Measurements from ENCODE around the gene NFIX.

- no peak for TF ChIP-seq CTCF (IDR thresholded peaks at IDR 0.05; ENCODE audit: low read depth, low read length)
- no peak for TF ChIP-seq EZH2phosphoT487 (IDR thresholded peaks at IDR 0.05; ENCODE audit: low read depth)
Measured at GRCh38 chr19:13043285-13043684, 48.0 kb downstream of the NFIX start.

Data from OCI-LY3 (cell line).